HG03439 (cell line): ENCODE data around the gene SYMPK.

Experiments
- ATAC-seq: cut with Tn5 transposase; IDR thresholded peaks from one replicate; pipeline ENCODE4 v1.9.1; 2021; ENCODE audit warnings: mild to moderate bottlenecking, moderate library complexity; ENCODE audit not compliant: unreplicated experiment

Gene SYMPK

GRCh38 chr19:45782820-45783785, 79.8 kb downstream of the SYMPK start:
- no peak for ATAC-seq

- ATAC-seq = no peak
Measured at GRCh38 chr19:45782162-45782691, 80.7 kb downstream of the SYMPK start, which contains the start of gene DMPK. TSS of gene DMPK (minus strand) at chr19:45782490. CDS start at chr19:45782352, 138 bp downstream.

GRCh38 chr19:45781214-45782161, 81.5 kb downstream of the SYMPK start:
- no peak for ATAC-seq

GRCh38 chr19:45780448-45781213, 82.3 kb downstream of the SYMPK start:
- ATAC-seq = no peak

- no peak for ATAC-seq
Measured at GRCh38 chr19:45780146-45780447, 82.8 kb downstream of the SYMPK start.

- ATAC-seq = peak; percentile 66
Measured at GRCh38 chr19:45779231-45780145, 83.5 kb downstream of the SYMPK start.

- ATAC-seq = no peak
Measured at GRCh38 chr19:45778010-45778661, 84.8 kb downstream of the SYMPK start.

- no peak for ATAC-seq
Measured at GRCh38 chr19:45777395-45777961, 85.5 kb downstream of the SYMPK start.

GRCh38 chr19:45774765-45775164, 88.2 kb downstream of the SYMPK start:
- no peak for ATAC-seq

GRCh38 chr19:45773384-45773783, 89.6 kb downstream of the SYMPK start:
- no peak for ATAC-seq

- no peak for ATAC-seq
Measured at GRCh38 chr19:45772912-45773311, 90.0 kb downstream of the SYMPK start.

GRCh38 chr19:45772130-45772840, 90.7 kb downstream of the SYMPK start:
- ATAC-seq = no peak

GRCh38 chr19:45771311-45771933, 91.5 kb downstream of the SYMPK start:
- no peak for ATAC-seq

GRCh38 chr19:45770192-45771101, 92.5 kb downstream of the SYMPK start:
- ATAC-seq = peak; percentile 44

- ATAC-seq = no peak
Measured at GRCh38 chr19:45769821-45770191, 93.1 kb downstream of the SYMPK start.

GRCh38 chr19:45768984-45769782, 93.8 kb downstream of the SYMPK start, which contains the start of gene SIX5:
TSS of gene SIX5 (minus strand) at chr19:45769252. CDS start at chr19:45768844, 408 bp downstream.
- peak; percentile 54 for ATAC-seq
